Sigmoid colon (tissue), 7 donors: ENCODE data around the gene CREB3L2. TPM values are rescaled to one million over a fixed set of nuclear protein-coding genes. Genes with fewer than 3 reads are reported as not detected.

ENCODE experiments used
- DNase-seq: peaks from one replicate; pipeline ENCODE4 v3.0.0-alpha.2; 2019
- H3K27ac ChIP-seq, 4 donors: fragments of 200-600 bp; sonication (generic); one replicate each; pipeline ENCODE4 v1.5.1; 2016 to 2019; ENCODE audit warnings: mild to moderate bottlenecking in 1 of 4
- H3K27me3 ChIP-seq, 3 donors: fragments of 200-600 bp; sonication (generic); one replicate each; pipeline ENCODE4 v1.5.1; 2019; ENCODE audit warnings: mild to moderate bottlenecking in 1 of 3
- H3K36me3 ChIP-seq, 4 donors: fragments of 200-600 bp; sonication (generic); one replicate each; pipeline ENCODE4 v1.5.1; 2016 to 2019
- H3K4me1 ChIP-seq, 4 donors: fragments of 200-600 bp; sonication (generic); one replicate each; pipeline ENCODE4 v1.5.1; 2017 to 2019
- H3K4me3 ChIP-seq, 4 donors: fragments of 200-600 bp; sonication (generic); one replicate each; pipeline ENCODE4 v1.5.1; 2017 to 2019; ENCODE audit warnings: mild to moderate bottlenecking in 2 of 4, moderate library complexity in 1 of 4
- H3K9me3 ChIP-seq, 4 donors: fragments of 200-600 bp in 3 of 4; sonication (generic) in 3 of 4; one replicate each; pipeline versions ENCODE4 v1.5.1 to v1.6.1; 2013 to 2019
- EP300 ChIP-seq, 4 donors: sonication (generic); formaldehyde crosslinking; IDR thresholded peaks; one replicate each; pipeline ENCODE4 v1.6.1; 2017; ENCODE audit warnings: antibody characterized with exemption in 4 of 4
- POLR2A ChIP-seq, 2 donors: fragments of 450-650 bp; IDR thresholded peaks; one replicate each; pipeline ENCODE4 v1.6.1; 2016; ENCODE audit warnings: antibody characterized with exemption in 2 of 2, mild to moderate bottlenecking in 2 of 2, moderate library complexity in 2 of 2
- POLR2AphosphoS5 ChIP-seq, 4 donors: sonication (generic); formaldehyde crosslinking; IDR thresholded peaks; one replicate each; pipeline ENCODE4 v1.6.1; 2017; ENCODE audit warnings: antibody characterized with exemption in 4 of 4
- WGBS, 2 donors: extraction: QIAGEN DNeasy Blood & Tissue Kit; methylation state at CpG; one replicate each; pipeline ENCODE4 v1.1.7; 2013; 5-methylcytosine and 5-hydroxymethylcytosine counted together
- intact Hi-C: fragments of 100-400 bp; cut with DNase I; formaldehyde crosslinking; loops from one replicate; pipeline ENCODE4 v1.15.1; 2023
- polyA plus RNA-seq, 3 donors: library from polyadenylated mRNA; stranded (reverse); fragments of 200-250 nt; gene quantifications; one replicate each; pipeline ENCODE4 v1.2.3, GENCODE V29; 2013
- total RNA-seq, 4 donors: library from RNA; depleted of rRNA; stranded (reverse); fragments of >200 nt; gene quantifications; one replicate each; pipeline ENCODE4 v1.1.0, GENCODE V29; 2016
- TF ChIP-seq, protein P1 (sequence below), 4 experiments: fragments of 450-650 bp in 3 of 4; fragments of 200-600 bp in 1 of 4; IDR thresholded peaks; one replicate each; pipeline ENCODE4 v1.5.1; 2016 to 2019; ENCODE audit warnings: antibody characterized with exemption in 4 of 4, mild to moderate bottlenecking in 3 of 4, moderate library complexity in 2 of 4
- donor health status: healthy with polysubstance abuse.
- donor health status: Bipolar disorder and iron deficiency.
- donor health status: healthy.

The CREB3L2 gene
- total and polyA plus RNA-seq, 7 donors: 3.0 to 41.3 (median 26.0) TPM

DNA sequence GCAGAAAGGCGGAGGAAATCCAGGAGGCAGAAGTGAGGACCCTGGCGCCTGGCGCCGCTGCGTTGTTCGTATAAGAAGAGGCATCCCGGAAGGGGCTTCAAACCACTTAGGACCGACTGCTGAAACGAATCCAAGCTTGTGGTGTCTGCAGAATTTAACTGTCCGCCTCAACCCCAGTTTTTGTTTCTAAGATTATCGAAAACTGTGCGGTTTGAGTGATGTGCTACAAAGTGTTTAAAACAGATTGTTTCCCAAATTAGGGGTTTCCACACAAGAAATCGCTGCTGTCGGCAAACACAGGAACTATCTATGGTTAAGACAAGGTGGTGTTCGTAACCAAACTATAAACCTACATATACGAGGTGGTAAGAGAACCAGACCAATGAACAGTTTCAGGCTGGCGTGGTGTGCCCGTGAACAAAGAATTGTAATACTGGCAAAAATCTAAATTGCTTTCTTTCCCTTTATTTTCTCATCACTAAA is 154.3 kb downstream of the CREB3L2 start:
- DNase-seq: no peak
- intact Hi-C loops: no loop called here
- Histone ChIP-seq H3K4me1 (peaks cover 0 to 15% (median 14%) of the 10 kb centered on the region in 4 donors), H3K27me3 (peaks cover 7 to 51% (median 36%) of the 10 kb centered on the region in 3 donors), H3K27ac (no peak overlapping the region), H3K4me3 (peak overlapping the region in 3 of 4 donors; percentile 26 to 44 (median 37)), H3K9me3 (no peaks in the 10 kb centered on the region), H3K36me3 (no peaks in the 10 kb centered on the region)
- TF ChIP-seq, protein P1, sequence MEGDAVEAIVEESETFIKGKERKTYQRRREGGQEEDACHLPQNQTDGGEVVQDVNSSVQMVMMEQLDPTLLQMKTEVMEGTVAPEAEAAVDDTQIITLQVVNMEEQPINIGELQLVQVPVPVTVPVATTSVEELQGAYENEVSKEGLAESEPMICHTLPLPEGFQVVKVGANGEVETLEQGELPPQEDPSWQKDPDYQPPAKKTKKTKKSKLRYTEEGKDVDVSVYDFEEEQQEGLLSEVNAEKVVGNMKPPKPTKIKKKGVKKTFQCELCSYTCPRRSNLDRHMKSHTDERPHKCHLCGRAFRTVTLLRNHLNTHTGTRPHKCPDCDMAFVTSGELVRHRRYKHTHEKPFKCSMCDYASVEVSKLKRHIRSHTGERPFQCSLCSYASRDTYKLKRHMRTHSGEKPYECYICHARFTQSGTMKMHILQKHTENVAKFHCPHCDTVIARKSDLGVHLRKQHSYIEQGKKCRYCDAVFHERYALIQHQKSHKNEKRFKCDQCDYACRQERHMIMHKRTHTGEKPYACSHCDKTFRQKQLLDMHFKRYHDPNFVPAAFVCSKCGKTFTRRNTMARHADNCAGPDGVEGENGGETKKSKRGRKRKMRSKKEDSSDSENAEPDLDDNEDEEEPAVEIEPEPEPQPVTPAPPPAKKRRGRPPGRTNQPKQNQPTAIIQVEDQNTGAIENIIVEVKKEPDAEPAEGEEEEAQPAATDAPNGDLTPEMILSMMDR (IDR thresholded peaks at IDR 0.05): no peak
- TF ChIP-seq EP300 (IDR thresholded peaks at IDR 0.05) (no peak), POLR2AphosphoS5 (IDR thresholded peaks at IDR 0.05) (no peak), POLR2A (IDR thresholded peaks at IDR 0.05) (no peak)
- WGBS, 2 donors: 24 to 36% methylated on average over 18 of the region's 18 CpGs

DNA sequence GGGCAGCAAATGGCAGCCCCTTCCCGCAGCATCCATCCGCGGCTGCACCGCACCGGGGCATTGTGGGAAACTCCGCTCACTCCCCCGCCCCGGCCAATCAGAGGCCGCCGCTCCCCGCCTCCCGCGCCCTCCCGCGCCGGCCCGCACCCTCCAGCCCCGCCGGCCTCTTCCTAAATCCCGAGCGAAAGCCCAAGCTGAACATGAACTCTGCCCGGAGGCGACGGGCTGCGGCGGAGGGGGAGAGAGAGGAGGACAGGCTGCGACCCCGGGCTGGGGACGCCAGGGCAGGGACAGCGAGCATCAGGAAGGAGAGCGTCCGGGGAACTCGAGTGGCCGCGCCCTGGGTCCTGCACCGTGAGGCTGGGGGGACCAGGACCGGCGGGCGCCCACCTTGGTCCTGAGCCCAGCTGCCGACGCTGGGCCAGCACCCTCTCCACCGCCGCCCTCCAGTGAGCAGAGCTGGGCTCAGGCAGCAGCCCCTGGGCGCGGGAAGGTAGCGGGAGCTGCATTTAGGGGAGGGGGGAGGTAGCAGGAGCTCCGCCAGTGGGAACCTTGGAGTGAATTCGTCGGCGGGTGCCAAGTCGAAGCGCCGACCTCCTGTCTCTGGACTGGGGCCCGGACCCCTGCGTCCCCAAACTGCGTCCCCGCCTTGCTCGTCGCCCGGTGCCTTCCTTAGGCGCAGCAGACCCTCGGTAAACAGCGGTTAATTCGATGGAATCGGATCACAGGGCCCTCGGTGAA is 154.9 kb downstream of the CREB3L2 start, which contains the start of gene DGKI:
TSS of gene DGKI (minus strand) at position 148 of the 741 bp plus-strand sequence.
- H3K4me1 ChIP-seq: peaks cover 0 to 15% (median 14%) of the 10 kb centered on the region in 4 donors
- TF ChIP-seq POLR2AphosphoS5 (IDR thresholded peaks at IDR 0.05) (peak in 1 of 4 donors; percentile 51), EP300 (IDR thresholded peaks at IDR 0.05) (no peak), POLR2A (IDR thresholded peaks at IDR 0.05) (no peak)
- TF ChIP-seq, protein P1 (IDR thresholded peaks at IDR 0.05): no peak
- peaks cover 7 to 51% (median 36%) of the 10 kb centered on the region in 3 donors for H3K27me3 ChIP-seq
- no peak for DNase-seq
- 3 to 8% methylated on average over 66 of the region's 66 CpGs for WGBS, 2 donors
- peak within 1 kb of the TSS; percentile 11 to 44 (median 32) for H3K4me3 ChIP-seq
- intact Hi-C loops: no loop called here
- no peaks in the 10 kb centered on the region for H3K9me3 ChIP-seq
- no peak within 1 kb of the TSS for H3K27ac ChIP-seq
- no peaks in the 10 kb centered on the region for H3K36me3 ChIP-seq

DNA sequence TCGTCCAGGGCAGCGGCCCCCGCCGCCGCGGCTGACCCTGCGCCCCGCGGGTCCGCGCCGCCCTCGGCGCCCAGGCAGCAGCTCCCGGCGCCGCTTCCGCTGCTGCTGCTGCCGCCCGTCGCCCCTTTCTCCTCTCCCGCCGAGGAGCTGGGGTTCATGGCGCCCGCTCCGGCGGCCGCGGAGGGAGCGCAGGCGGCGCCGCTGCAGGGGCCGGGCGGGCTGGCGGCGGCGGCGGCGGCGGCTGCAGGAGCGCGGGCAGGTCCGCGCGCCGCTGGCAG is 155.4 kb downstream of the CREB3L2 start:
- intact Hi-C loops: no loop called here
- H3K9me3 ChIP-seq: no peaks in the 10 kb centered on the region
- H3K36me3 ChIP-seq: no peaks in the 10 kb centered on the region
- no peak overlapping the region for H3K27ac ChIP-seq
- TF ChIP-seq POLR2AphosphoS5 (IDR thresholded peaks at IDR 0.05) (no peak), POLR2A (IDR thresholded peaks at IDR 0.05) (no peak), EP300 (IDR thresholded peaks at IDR 0.05) (no peak)
- TF ChIP-seq, protein P1 (IDR thresholded peaks at IDR 0.05): no peak
- peaks cover 7 to 51% (median 36%) of the 10 kb centered on the region in 3 donors for H3K27me3 ChIP-seq
- no peak for DNase-seq
- peaks cover 0 to 15% (median 14%) of the 10 kb centered on the region in 4 donors for H3K4me1 ChIP-seq
- peak overlapping the region in 3 of 4 donors; percentile 26 to 44 (median 37) for H3K4me3 ChIP-seq
- 1 to 2% methylated on average over 47 of the region's 47 CpGs for WGBS, 2 donors

DNA sequence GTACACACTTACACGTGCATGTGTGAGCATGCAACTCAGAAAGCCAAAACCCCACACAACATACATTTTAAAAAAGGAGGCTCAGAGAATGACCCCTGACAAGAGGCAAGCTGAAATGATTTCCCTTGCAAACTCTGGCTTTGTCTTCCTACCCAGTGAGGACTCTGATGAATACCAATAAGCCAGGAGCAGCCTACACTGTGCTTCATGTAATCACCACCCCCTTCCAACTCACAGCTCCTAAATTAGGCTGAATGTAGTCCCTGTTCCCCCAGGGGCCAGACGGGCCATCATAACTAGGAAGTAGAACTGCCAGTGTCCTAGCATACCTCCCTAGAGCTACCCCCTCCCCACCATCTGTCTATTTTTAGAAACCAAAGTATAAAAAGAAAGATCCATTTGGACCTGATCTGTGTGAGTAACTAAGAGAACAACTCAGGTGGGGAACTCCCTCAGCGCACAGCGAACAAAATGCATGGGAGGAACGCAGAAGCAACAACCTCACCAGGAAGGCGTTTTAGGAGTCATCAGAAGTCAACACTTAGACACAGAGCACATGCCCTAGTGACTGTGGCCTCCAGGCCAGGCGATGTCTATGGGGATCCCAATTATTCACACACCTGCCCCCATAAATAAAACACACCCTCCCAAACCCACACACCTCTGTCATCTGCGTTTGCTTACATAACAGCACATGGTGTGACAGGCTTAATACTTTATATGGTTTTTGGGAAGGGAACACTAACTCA is 157.0 kb downstream of the CREB3L2 start:
- no peaks in the 10 kb centered on the region for H3K36me3 ChIP-seq
- TF ChIP-seq, protein P1 (IDR thresholded peaks at IDR 0.05): no peak
- TF ChIP-seq EP300 (IDR thresholded peaks at IDR 0.05) (no peak), POLR2A (IDR thresholded peaks at IDR 0.05) (no peak), POLR2AphosphoS5 (IDR thresholded peaks at IDR 0.05) (no peak)

More for the DNA sequence above, 157.0 kb downstream of the CREB3L2 start:
- Histone ChIP-seq H3K4me1 (peaks cover 0 to 15% (median 14%) of the 10 kb centered on the region in 4 donors), H3K9me3 (no peaks in the 10 kb centered on the region), H3K4me3 (no peak overlapping the region), H3K27ac (no peak overlapping the region), H3K27me3 (peaks cover 7 to 51% (median 36%) of the 10 kb centered on the region in 3 donors)
- no peak for DNase-seq
- 70 to 80% methylated on average over 8 of the region's 8 CpGs for WGBS, 2 donors
- intact Hi-C loops: no loop called here
